KMS-11 (cell line): ENCODE results near the gene WDPCP.

ENCODE experiments used
- H2AFZ ChIP-seq: fragments of 200-600 bp; sonication (generic); 2 replicates; pipeline ENCODE4 v1.6.1; 2016; ENCODE audit warnings: antibody characterized with exemption, mixed run types, low read depth
- H3K27ac ChIP-seq: fragments of 200-600 bp; sonication (generic); 2 replicates; pipeline ENCODE4 v1.6.1; 2016; ENCODE audit warnings: mild to moderate bottlenecking, mixed run types
- H3K27me3 ChIP-seq: fragments of 200-600 bp; sonication (generic); 2 replicates; pipeline ENCODE4 v1.6.1; 2017; ENCODE audit warnings: mild to moderate bottlenecking, low read depth, mixed run types, moderate library complexity; ENCODE audit not compliant: insufficient read depth
- H3K36me3 ChIP-seq: fragments of 200-600 bp; sonication (generic); 2 replicates; pipeline ENCODE4 v1.6.1; 2017; ENCODE audit warnings: mild to moderate bottlenecking, mixed run types; ENCODE audit not compliant: insufficient read depth
- H3K4me1 ChIP-seq: fragments of 200-600 bp; sonication (generic); 2 replicates; pipeline ENCODE4 v1.6.1; 2016; ENCODE audit warnings: mild to moderate bottlenecking, low read depth, mixed run types; ENCODE audit not compliant: poor library complexity, severe bottlenecking
- H3K4me2 ChIP-seq: fragments of 200-600 bp; sonication (generic); 2 replicates; pipeline ENCODE4 v1.7.0; 2016; ENCODE audit warnings: mild to moderate bottlenecking, mixed run types
- H3K4me3 ChIP-seq: fragments of 200-600 bp; sonication (generic); IDR thresholded peaks from 2 replicates; pipeline ENCODE4 v1.6.1; 2017; ENCODE audit warnings: low read depth, low read length, mixed read lengths; ENCODE audit not compliant: insufficient read depth
- H3K79me2 ChIP-seq: fragments of 200-600 bp; sonication (generic); 2 replicates; pipeline ENCODE4 v1.6.1; 2016; ENCODE audit warnings: low read depth, mixed run types; ENCODE audit not compliant: insufficient read depth
- H3K9ac ChIP-seq: fragments of 200-600 bp; sonication (generic); 2 replicates; pipeline ENCODE4 v1.6.1; 2016; ENCODE audit warnings: mild to moderate bottlenecking, mixed run types
- H4K20me1 ChIP-seq: fragments of 200-600 bp; sonication (generic); 2 replicates; pipeline ENCODE4 v1.6.1; 2016; ENCODE audit warnings: mild to moderate bottlenecking, mixed run types; ENCODE audit not compliant: insufficient read depth
- CTCF ChIP-seq: fragments of 200-600 bp; sonication (generic); conservative IDR thresholded peaks from 2 replicates; pipeline ENCODE4 v1.6.1; 2017; ENCODE audit warnings: low read depth, mild to moderate bottlenecking, antibody characterized with exemption, low read length, moderate library complexity, mixed read lengths

Gene WDPCP

DNA sequence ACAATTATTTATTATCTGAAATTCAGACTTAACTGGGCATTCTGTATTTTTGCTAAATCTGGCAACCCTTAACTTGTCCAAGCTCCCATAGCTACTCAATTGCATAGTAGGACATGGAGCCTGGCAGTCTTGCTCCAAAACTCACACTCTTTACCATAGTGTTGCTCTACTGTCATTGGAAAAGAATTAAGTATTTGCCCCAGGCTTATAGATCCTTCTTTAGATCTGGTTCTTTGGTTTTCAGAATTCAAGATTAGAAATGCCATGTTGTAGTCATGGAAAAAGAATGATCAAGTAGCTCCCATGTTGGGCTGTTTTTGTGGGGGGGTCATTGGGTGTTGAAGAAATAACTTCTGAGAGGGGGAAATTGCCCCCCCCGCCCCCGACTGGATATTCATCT lies 240.9 kb downstream of the WDPCP start:
- Histone ChIP-seq H3K27ac (no peak overlapping the region), H3K4me1 (no peaks in the 10 kb centered on the region), H3K36me3 (no peaks in the 10 kb centered on the region), H3K27me3 (no peaks in the 10 kb centered on the region), H3K4me3 (no peak overlapping the region), H3K79me2 (no peaks in the 10 kb centered on the region), H3K4me2 (no peak overlapping the region), H2AFZ (no peak overlapping the region), H3K9ac (no peak overlapping the region), H4K20me1 (no peaks in the 10 kb centered on the region)
- TF ChIP-seq CTCF = no peak

- H3K36me3 ChIP-seq = no peaks in the 10 kb centered on the region
- no peak overlapping the region for H3K27ac ChIP-seq
- H3K79me2 ChIP-seq = no peaks in the 10 kb centered on the region
- H3K27me3 ChIP-seq = no peaks in the 10 kb centered on the region
- H3K9ac ChIP-seq = no peak overlapping the region
- H3K4me3 ChIP-seq = no peak overlapping the region
- no peaks in the 10 kb centered on the region for H3K4me1 ChIP-seq
- TF ChIP-seq CTCF = no peak
- no peaks in the 10 kb centered on the region for H4K20me1 ChIP-seq
- H3K4me2 ChIP-seq = no peak overlapping the region
- no peak overlapping the region for H2AFZ ChIP-seq
Observed at GRCh38 chr2:63346411-63346810, 241.9 kb downstream of the WDPCP start.

GRCh38 chr2:63345285-63345633 lies 243.0 kb downstream of the WDPCP start:
- H3K27me3 ChIP-seq = no peaks in the 10 kb centered on the region

GRCh38 chr2:63344575-63345284 lies 243.5 kb downstream of the WDPCP start:
- H3K4me1 ChIP-seq = no peaks in the 10 kb centered on the region
- H3K4me3 ChIP-seq = no peak overlapping the region
- TF ChIP-seq CTCF = no peak
- H3K9ac ChIP-seq = no peak overlapping the region
- no peaks in the 10 kb centered on the region for H4K20me1 ChIP-seq
- H3K27ac ChIP-seq = no peak overlapping the region
- no peaks in the 10 kb centered on the region for H3K27me3 ChIP-seq
- no peak overlapping the region for H2AFZ ChIP-seq
- H3K4me2 ChIP-seq = no peak overlapping the region
- no peaks in the 10 kb centered on the region for H3K36me3 ChIP-seq
- no peaks in the 10 kb centered on the region for H3K79me2 ChIP-seq

More at GRCh38 chr2:63345285-63345633, 243.0 kb downstream of the WDPCP start:
- Histone ChIP-seq H3K27ac (no peak overlapping the region), H3K79me2 (no peaks in the 10 kb centered on the region), H3K4me1 (no peaks in the 10 kb centered on the region), H3K4me2 (no peak overlapping the region), H2AFZ (no peak overlapping the region), H4K20me1 (no peaks in the 10 kb centered on the region), H3K36me3 (no peaks in the 10 kb centered on the region), H3K9ac (no peak overlapping the region), H3K4me3 (no peak overlapping the region)
- no peak for TF ChIP-seq CTCF
